ENCODE results near the gene RCBTB2. TPM values are rescaled to one million over a fixed set of nuclear protein-coding genes. Genes with fewer than 3 reads are reported as not detected.
A peak's percentile ranks its signal among the peaks of the same experiment; 100 is the strongest.

The RCBTB2 gene
- total RNA-seq, 4 donors from 2014 or later, result 1.7 to 9.1 (median 7.6) TPM

DNA sequence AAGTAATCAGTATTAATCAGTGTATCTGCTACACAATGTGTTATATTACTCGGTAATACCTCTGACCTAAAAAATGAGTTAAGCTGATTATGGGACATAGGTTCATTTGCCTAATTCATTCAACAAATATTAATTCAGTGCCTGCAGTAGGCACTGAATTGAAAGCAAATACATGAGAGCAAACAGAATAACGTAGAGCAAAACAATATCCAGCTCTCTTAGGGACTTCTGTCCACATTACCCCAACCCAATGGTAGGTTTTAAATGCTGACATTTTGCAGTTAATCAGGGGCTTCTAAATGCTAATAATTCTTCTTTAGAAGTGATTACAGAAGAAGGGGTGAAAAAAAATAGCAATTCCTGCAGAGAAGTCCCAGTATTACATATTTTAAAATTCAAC lies 4.9 kb downstream of the RCBTB2 start:
- intact Hi-C loops (cut with DNase I; ENCODE audit: low total_unique reads) (no loop called here), in situ Hi-C loops (cut with MboI; ENCODE audit: low sequenced_read_pairs in 4 of 4) (no loop called here)
- H3K4me1 ChIP-seq, result peaks cover 7 to 13% of the 10 kb centered on the region in 2 donors
- H3K27ac ChIP-seq, result peak overlapping the region in 3 of 4 donors; percentile 6 to 39 (median 29)
- H3K27me3 ChIP-seq, result no peaks in the 10 kb centered on the region
- TF ChIP-seq POLR2A (IDR thresholded peaks at IDR 0.05), result no peak
- no peak for TF ChIP-seq CTCF (IDR thresholded peaks at IDR 0.05 in 4 of 5, conservative IDR thresholded peaks at IDR 0.05 in 1 of 5)
- no peaks in the 10 kb centered on the region for H3K9me3 ChIP-seq
- no peaks in the 10 kb centered on the region for H3K36me3 ChIP-seq
- ATAC-seq (no peak), DNase-seq (no peak)
- peak overlapping the region in 2 of 4 donors; percentile 11 for H3K4me3 ChIP-seq

DNA sequence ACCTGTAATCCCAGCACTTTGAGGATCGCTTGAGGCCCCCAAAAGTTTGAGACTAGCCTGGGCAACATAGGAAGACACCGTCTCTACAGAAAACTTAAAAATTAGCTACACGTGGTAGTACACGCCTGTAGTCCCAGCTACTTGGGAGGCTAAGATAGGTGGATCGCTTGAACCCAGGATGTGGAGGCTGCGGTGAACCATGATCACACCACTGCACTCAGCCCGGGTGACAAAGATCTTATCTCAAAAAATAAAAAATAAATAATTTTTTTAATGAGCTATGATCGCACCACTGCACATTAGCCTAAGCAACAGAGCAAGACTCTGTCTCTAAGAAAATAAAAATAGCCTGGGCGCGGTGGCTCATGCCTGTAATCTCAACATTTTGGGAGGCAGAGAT lies 6.6 kb downstream of the RCBTB2 start:
- in situ Hi-C loops (cut with MboI; ENCODE audit: low sequenced_read_pairs in 4 of 4), result no loop called here
- Histone ChIP-seq H3K27ac (no peak overlapping the region), H3K4me1 (peaks cover 2 to 13% of the 10 kb centered on the region in 2 donors), H3K4me3 (no peak overlapping the region), H3K36me3 (no peaks in the 10 kb centered on the region), H3K9me3 (no peaks in the 10 kb centered on the region), H3K27me3 (no peaks in the 10 kb centered on the region)
- ATAC-seq (no peak), DNase-seq (no peak)
- no peak for TF ChIP-seq CTCF (IDR thresholded peaks at IDR 0.05 in 4 of 5, conservative IDR thresholded peaks at IDR 0.05 in 1 of 5)
- no peak for TF ChIP-seq POLR2A (IDR thresholded peaks at IDR 0.05)
- intact Hi-C loops (cut with DNase I; ENCODE audit: low total_unique reads), result no loop called here

GRCh38 chr13:48518083-48518482 lies 14.8 kb downstream of the RCBTB2 start:
- H3K27me3 ChIP-seq, result no peaks in the 10 kb centered on the region
- H3K36me3 ChIP-seq, result no peaks in the 10 kb centered on the region
- no peaks in the 10 kb centered on the region for H3K9me3 ChIP-seq
- H3K27ac ChIP-seq, result no peak overlapping the region
- intact Hi-C loops (cut with DNase I; ENCODE audit: low total_unique reads), result no loop called here
- H3K4me3 ChIP-seq, result no peak overlapping the region
- TF ChIP-seq POLR2A (IDR thresholded peaks at IDR 0.05) (no peak), CTCF (IDR thresholded peaks at IDR 0.05 in 4 of 5, conservative IDR thresholded peaks at IDR 0.05 in 1 of 5) (no peak)
- ATAC-seq (no peak), DNase-seq (no peak)
- in situ Hi-C loops (cut with MboI; ENCODE audit: low sequenced_read_pairs in 4 of 4), result no loop called here
- H3K4me1 ChIP-seq, result no peaks in the 10 kb centered on the region

GRCh38 chr13:48515732-48516131 lies 17.1 kb downstream of the RCBTB2 start:
- Histone ChIP-seq H3K27ac (peak overlapping the region in 1 of 4 donors; percentile 3), H3K27me3 (no peaks in the 10 kb centered on the region), H3K9me3 (no peaks in the 10 kb centered on the region), H3K36me3 (no peaks in the 10 kb centered on the region), H3K4me1 (peaks cover 0 to 7% of the 10 kb centered on the region in 2 donors), H3K4me3 (no peak overlapping the region)
- ATAC-seq (no peak), DNase-seq (no peak)
- intact Hi-C loops (cut with DNase I; ENCODE audit: low total_unique reads), result no loop called here
- in situ Hi-C loops (cut with MboI; ENCODE audit: low sequenced_read_pairs in 4 of 4), result no loop called here
- TF ChIP-seq CTCF (IDR thresholded peaks at IDR 0.05 in 4 of 5, conservative IDR thresholded peaks at IDR 0.05 in 1 of 5), result no peak
- no peak for TF ChIP-seq POLR2A (IDR thresholded peaks at IDR 0.05)

- DNase-seq (no peak), ATAC-seq (no peak)
- no peak overlapping the region for H3K27ac ChIP-seq
- intact Hi-C loops (cut with DNase I; ENCODE audit: low total_unique reads) (no loop called here), in situ Hi-C loops (cut with MboI; ENCODE audit: low sequenced_read_pairs in 4 of 4) (no loop called here)
- H3K4me1 ChIP-seq, result peaks cover 0 to 7% of the 10 kb centered on the region in 2 donors
- no peak for TF ChIP-seq CTCF (IDR thresholded peaks at IDR 0.05 in 4 of 5, conservative IDR thresholded peaks at IDR 0.05 in 1 of 5)
- no peak for TF ChIP-seq POLR2A (IDR thresholded peaks at IDR 0.05)
- H3K27me3 ChIP-seq, result no peaks in the 10 kb centered on the region
- no peak overlapping the region for H3K4me3 ChIP-seq
- H3K9me3 ChIP-seq, result no peaks in the 10 kb centered on the region
- H3K36me3 ChIP-seq, result no peaks in the 10 kb centered on the region
These were observed 18.1 kb downstream of the RCBTB2 start for GRCh38 chr13:48514793-48515192.

Data from gastrocnemius medialis (tissue), 4 donors.